ENCODE results near the gene SLC17A2. TPM values are rescaled to one million over a fixed set of nuclear protein-coding genes. Genes with fewer than 3 reads are reported as not detected.
"Not testable (repeated sequence)": the region's sequence is repeated elsewhere in the genome, so short reads cannot be mapped to it uniquely, and the experiment has no call there.

Gene SLC17A2
- total RNA-seq, 5 donors from 2014 or later (not counting 1 experiment from before 2014, with no cell fraction given) = not detected

DNA sequence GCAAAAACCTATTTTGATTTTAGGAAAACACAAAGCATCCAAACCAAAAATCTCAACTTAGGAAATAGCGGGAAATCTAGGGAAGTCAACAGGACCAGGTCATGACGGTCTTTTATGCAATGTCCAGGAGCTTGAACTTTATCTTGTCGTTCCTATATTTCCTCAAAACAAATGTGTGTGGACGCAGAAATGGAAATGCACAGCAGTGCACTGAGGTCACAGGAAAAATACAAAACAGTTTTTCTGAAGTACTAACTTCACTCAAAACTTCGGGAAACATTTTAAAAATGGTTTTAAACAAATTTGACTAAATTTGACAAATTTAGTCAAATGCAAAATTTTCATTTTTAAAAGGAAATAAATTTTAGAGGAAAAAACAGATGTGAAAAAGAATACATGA lies 5.5 kb upstream of the SLC17A2 start:
- Histone ChIP-seq H3K36me3 (ENCODE audit: control insufficient read depth in 2 of 2, extremely low read depth in 1 of 2, insufficient read depth in 1 of 2, low read length in 1 of 2) (no peaks in the 10 kb centered on the region), H3K27me3 (replicated peaks in 1 of 2; ENCODE audit: control insufficient read depth in 2 of 2, extremely low read depth in 1 of 2, insufficient read depth in 2 of 2, low read length in 1 of 2) (peaks cover 0 to 3% of the 10 kb centered on the region in 2 experiments), H3K9me3 (no peaks in the 10 kb centered on the region), H3K4me1 (ENCODE audit: control insufficient read depth in 1 of 2, extremely low read depth in 1 of 2, insufficient read depth in 2 of 2, low read length in 2 of 2) (no peaks in the 10 kb centered on the region), H3K27ac (ENCODE audit: low read length) (no peak overlapping the region), H3K4me3 (ENCODE audit: control insufficient read depth in 1 of 2, extremely low read depth in 1 of 2, low read length in 1 of 2) (no peak overlapping the region)
- H3K9me3 Mint-ChIP-seq = no peaks in the 10 kb centered on the region
- H3K4me3 Mint-ChIP-seq = no peak overlapping the region
- H3K27me3 Mint-ChIP-seq = peaks cover 4 to 5% of the 10 kb centered on the region in 2 donors
- no peaks in the 10 kb centered on the region for H3K36me3 Mint-ChIP-seq
- DNase-seq (no peak), ATAC-seq (replicated peaks in 1 of 4) (no peak)
- CTCF ChIA-PET = no interaction called here
- 96% methylated on average over 3 of the region's 5 CpGs for WGBS (ENCODE audit: insufficient coverage)
- no peak overlapping the region for H3K27ac Mint-ChIP-seq
- POLR2A ChIA-PET = no interaction called here
- no peaks in the 10 kb centered on the region for H3K4me1 Mint-ChIP-seq

DNA sequence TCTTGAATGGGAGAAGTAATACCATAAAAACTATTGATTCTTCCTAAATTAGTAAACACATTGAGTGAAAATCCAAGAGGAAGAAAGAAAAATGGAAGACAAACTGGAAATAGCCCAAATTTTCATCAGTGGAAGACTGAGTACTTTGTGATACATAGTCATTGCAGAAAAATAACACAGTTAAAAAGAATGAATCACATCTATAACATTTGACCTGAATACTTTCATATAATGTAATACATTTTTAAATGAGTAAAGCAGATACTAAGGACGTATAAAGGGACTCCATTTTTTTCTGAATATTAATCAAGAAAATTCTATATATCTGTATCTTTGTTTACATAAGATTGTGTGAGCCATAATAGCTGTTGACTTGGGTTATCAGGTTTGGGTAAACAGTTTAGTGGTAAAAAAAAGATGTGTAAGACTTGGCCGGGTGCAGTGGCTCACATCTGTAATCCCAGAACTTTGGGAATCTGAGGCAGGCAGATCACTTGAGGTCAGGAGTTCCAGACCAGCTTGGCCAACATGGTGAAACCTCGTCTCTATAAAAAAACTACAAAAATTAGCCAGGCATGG lies 4.3 kb upstream of the SLC17A2 start:
- Histone ChIP-seq H3K4me1 (ENCODE audit: control insufficient read depth in 1 of 2, extremely low read depth in 1 of 2, insufficient read depth in 2 of 2, low read length in 2 of 2) (no peaks in the 10 kb centered on the region), H3K4me3 (ENCODE audit: control insufficient read depth in 1 of 2, extremely low read depth in 1 of 2, low read length in 1 of 2) (no peak overlapping the region), H3K27ac (ENCODE audit: low read length) (no peak overlapping the region), H3K9me3 (no peaks in the 10 kb centered on the region), H3K36me3 (ENCODE audit: control insufficient read depth in 2 of 2, extremely low read depth in 1 of 2, insufficient read depth in 1 of 2, low read length in 1 of 2) (no peaks in the 10 kb centered on the region), H3K27me3 (replicated peaks in 1 of 2; ENCODE audit: control insufficient read depth in 2 of 2, extremely low read depth in 1 of 2, insufficient read depth in 2 of 2, low read length in 1 of 2) (peaks cover 0 to 3% of the 10 kb centered on the region in 2 experiments)
- no peak for ATAC-seq (replicated peaks in 1 of 4)
- POLR2A ChIA-PET = no interaction called here
- Mint-ChIP-seq H3K9me3 (no peaks in the 10 kb centered on the region), H3K27ac (no peak overlapping the region), H3K4me1 (no peaks in the 10 kb centered on the region), H3K27me3 (peaks cover 4 to 5% of the 10 kb centered on the region in 2 donors), H3K4me3 (no peak overlapping the region), H3K36me3 (no peaks in the 10 kb centered on the region)
- CTCF ChIA-PET = interaction anchor here in 1 of 2 donors (0.6 kb wide), 1 partner anchor 561 kb away, joined by 5 read pairs; no protein-coding TSS in a partner anchor
- DNase-seq = no peak
- WGBS (ENCODE audit: insufficient coverage) = no CpG with 5 or more reads among the region's 3 CpGs

DNA sequence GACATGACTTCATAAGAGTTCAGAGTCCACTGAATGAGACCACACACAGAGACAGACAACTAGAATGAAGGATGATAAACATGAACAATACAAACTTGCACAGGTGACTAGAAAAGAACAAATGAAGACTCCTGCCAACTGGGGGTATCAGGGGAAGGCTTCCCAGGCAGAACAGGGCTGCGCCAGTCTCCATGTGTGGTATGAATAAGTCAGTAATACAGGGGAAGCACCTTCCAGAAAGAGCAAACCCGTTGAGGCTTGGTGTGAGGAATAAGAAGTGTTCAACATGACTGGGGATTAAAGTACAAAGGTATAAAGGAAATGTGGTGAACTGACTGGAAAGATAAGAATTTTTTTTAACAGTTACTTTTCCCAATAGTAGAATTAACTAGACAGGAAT lies 3.7 kb upstream of the SLC17A2 start:
- Mint-ChIP-seq H3K27ac (no peak overlapping the region), H3K36me3 (no peaks in the 10 kb centered on the region), H3K4me3 (no peak overlapping the region), H3K4me1 (no peaks in the 10 kb centered on the region), H3K27me3 (peaks cover 4 to 5% of the 10 kb centered on the region in 2 donors), H3K9me3 (no peaks in the 10 kb centered on the region)
- Histone ChIP-seq H3K36me3 (ENCODE audit: control insufficient read depth in 2 of 2, extremely low read depth in 1 of 2, insufficient read depth in 1 of 2, low read length in 1 of 2) (no peaks in the 10 kb centered on the region), H3K4me3 (ENCODE audit: control insufficient read depth in 1 of 2, extremely low read depth in 1 of 2, low read length in 1 of 2) (no peak overlapping the region), H3K27me3 (replicated peaks in 1 of 2; ENCODE audit: control insufficient read depth in 2 of 2, extremely low read depth in 1 of 2, insufficient read depth in 2 of 2, low read length in 1 of 2) (peaks cover 0 to 3% of the 10 kb centered on the region in 2 experiments), H3K4me1 (ENCODE audit: control insufficient read depth in 1 of 2, extremely low read depth in 1 of 2, insufficient read depth in 2 of 2, low read length in 2 of 2) (no peaks in the 10 kb centered on the region), H3K9me3 (no peaks in the 10 kb centered on the region), H3K27ac (ENCODE audit: low read length) (no peak overlapping the region)
- ChIA-PET CTCF (no interaction called here), POLR2A (no interaction called here)
- DNase-seq = no peak
- 83% methylated on average over 1 of the region's 2 CpGs for WGBS (ENCODE audit: insufficient coverage)
- ATAC-seq (replicated peaks in 1 of 4) = no peak

DNA sequence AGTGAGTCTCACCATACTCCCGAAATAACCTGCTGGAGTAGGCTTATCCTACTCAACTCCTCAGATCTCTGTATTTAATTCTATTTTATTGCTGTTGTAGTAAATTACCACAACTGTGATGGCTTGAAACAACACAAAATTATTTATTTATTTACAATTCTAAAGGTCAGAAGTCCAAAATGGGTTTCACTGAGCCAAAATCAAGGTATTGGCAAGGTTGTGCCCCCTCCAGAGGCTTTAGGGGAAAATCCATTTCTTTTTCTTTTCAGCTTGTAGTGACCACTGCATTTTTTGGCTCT lies 869 bp upstream of the SLC17A2 start:
- H3K4me1 ChIP-seq (ENCODE audit: control insufficient read depth in 1 of 2, extremely low read depth in 1 of 2, insufficient read depth in 2 of 2, low read length in 2 of 2) = no peaks in the 10 kb centered on the region
- no peak overlapping the region for H3K27ac ChIP-seq (ENCODE audit: low read length)
- H3K9me3 ChIP-seq = no peaks in the 10 kb centered on the region
- DNase-seq (no peak), ATAC-seq (replicated peaks in 1 of 4) (no peak)
- Mint-ChIP-seq H3K27me3 (peaks cover 4 to 5% of the 10 kb centered on the region in 2 donors), H3K4me1 (no peaks in the 10 kb centered on the region), H3K27ac (no peak overlapping the region), H3K9me3 (no peaks in the 10 kb centered on the region), H3K4me3 (no peak overlapping the region), H3K36me3 (no peaks in the 10 kb centered on the region)
- peaks cover 0 to 3% of the 10 kb centered on the region in 2 experiments for H3K27me3 ChIP-seq (replicated peaks in 1 of 2; ENCODE audit: control insufficient read depth in 2 of 2, extremely low read depth in 1 of 2, insufficient read depth in 2 of 2, low read length in 1 of 2)
- WGBS (ENCODE audit: insufficient coverage) = no CpG with 5 or more reads among the region's 1 CpG
- H3K4me3 ChIP-seq (ENCODE audit: control insufficient read depth in 1 of 2, extremely low read depth in 1 of 2, low read length in 1 of 2) = no peak overlapping the region
- no peaks in the 10 kb centered on the region for H3K36me3 ChIP-seq (ENCODE audit: control insufficient read depth in 2 of 2, extremely low read depth in 1 of 2, insufficient read depth in 1 of 2, low read length in 1 of 2)
- ChIA-PET CTCF (no interaction called here), POLR2A (no interaction called here)

DNA sequence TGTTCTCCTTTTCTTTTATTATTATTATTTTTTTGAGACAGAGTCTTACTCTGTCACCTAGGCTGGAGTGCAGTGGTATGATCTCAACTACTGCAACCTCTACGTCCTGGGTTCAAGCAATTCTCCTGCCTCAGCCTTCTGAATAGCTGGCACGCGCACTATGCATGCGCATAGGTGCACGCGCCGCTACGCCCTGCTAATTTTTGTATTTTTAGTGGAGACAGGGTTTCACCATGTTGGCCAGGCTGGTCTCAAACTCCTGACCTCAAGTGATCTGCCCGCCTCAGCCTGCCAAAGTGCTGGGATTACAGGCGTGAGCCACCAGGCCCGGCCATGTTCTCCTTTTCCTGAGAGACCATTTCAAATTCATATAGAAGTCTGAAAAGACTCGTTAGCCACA lies 706 bp downstream of the SLC17A2 start:
- H3K9me3 ChIP-seq; H3K4me3 ChIP-seq (ENCODE audit: control insufficient read depth in 1 of 2, extremely low read depth in 1 of 2, low read length in 1 of 2); POLR2A ChIA-PET; ATAC-seq (replicated peaks in 1 of 4); H3K27ac Mint-ChIP-seq; H3K27ac ChIP-seq (ENCODE audit: low read length); H3K9me3 Mint-ChIP-seq; H3K27me3 ChIP-seq (replicated peaks in 1 of 2; ENCODE audit: control insufficient read depth in 2 of 2, extremely low read depth in 1 of 2, insufficient read depth in 2 of 2, low read length in 1 of 2); H3K4me1 ChIP-seq (ENCODE audit: control insufficient read depth in 1 of 2, extremely low read depth in 1 of 2, insufficient read depth in 2 of 2, low read length in 2 of 2); H3K27me3 Mint-ChIP-seq; H3K4me1 Mint-ChIP-seq; CTCF ChIA-PET; DNase-seq; H3K36me3 ChIP-seq (ENCODE audit: control insufficient read depth in 2 of 2, extremely low read depth in 1 of 2, insufficient read depth in 1 of 2, low read length in 1 of 2); H3K4me3 Mint-ChIP-seq; H3K36me3 Mint-ChIP-seq: not testable (repeated sequence)
- WGBS (ENCODE audit: insufficient coverage) = 94% methylated on average over 7 of the region's 12 CpGs

DNA sequence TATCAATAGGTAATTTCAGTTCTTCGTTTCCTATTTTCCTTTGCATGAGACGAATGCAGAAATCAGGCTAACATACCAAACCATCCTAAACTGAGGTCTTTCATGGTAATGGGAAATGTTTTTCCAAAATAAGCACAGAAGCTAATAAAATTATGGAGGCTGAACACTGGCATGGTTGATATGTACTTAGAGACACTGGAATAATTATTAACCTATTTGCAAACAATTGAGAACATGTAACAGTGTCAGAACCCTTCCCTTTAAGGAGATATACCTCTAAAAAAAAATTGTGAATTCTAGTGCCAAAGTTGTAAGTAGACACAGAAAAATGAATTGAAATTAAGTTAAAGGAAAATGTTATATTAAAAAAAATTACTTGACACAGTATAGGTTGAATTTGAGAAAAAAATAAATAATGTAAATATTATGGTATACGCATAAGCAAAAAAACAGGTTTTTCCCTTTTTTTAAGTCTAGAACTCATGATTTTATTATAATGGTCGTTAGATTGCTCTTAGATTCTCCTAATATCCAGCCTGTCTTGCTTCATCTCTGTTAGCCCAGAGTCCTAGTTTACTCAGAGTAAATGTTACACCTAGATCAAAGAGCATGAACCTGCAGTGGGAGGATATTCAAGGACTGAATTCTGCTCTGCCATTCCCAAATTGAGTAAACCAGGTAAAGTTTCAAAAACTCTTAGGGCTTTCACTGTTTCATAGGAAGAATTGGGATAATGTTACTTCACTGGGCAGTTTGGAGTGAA lies 1.7 kb downstream of the SLC17A2 start:
- DNase-seq (no peak), ATAC-seq (replicated peaks in 1 of 4) (no peak)
- no CpG with 5 or more reads among the region's 4 CpGs for WGBS (ENCODE audit: insufficient coverage)
- H3K27me3 ChIP-seq (replicated peaks in 1 of 2; ENCODE audit: control insufficient read depth in 2 of 2, extremely low read depth in 1 of 2, insufficient read depth in 2 of 2, low read length in 1 of 2) = no peaks in the 10 kb centered on the region
- H3K27ac ChIP-seq (ENCODE audit: low read length) = no peak overlapping the region
- H3K4me3 ChIP-seq (ENCODE audit: control insufficient read depth in 1 of 2, extremely low read depth in 1 of 2, low read length in 1 of 2) = no peak overlapping the region
- no peaks in the 10 kb centered on the region for H3K36me3 ChIP-seq (ENCODE audit: control insufficient read depth in 2 of 2, extremely low read depth in 1 of 2, insufficient read depth in 1 of 2, low read length in 1 of 2)
- Mint-ChIP-seq H3K9me3 (no peaks in the 10 kb centered on the region), H3K27me3 (peaks cover 2 to 3% of the 10 kb centered on the region in 2 donors), H3K36me3 (no peaks in the 10 kb centered on the region), H3K27ac (no peak overlapping the region), H3K4me1 (no peaks in the 10 kb centered on the region), H3K4me3 (no peak overlapping the region)
- CTCF ChIA-PET = interaction anchor here (0.6 to 1.6 kb wide), 2 partner anchors 140 to 347 kb away, joined by 3 read pairs; no protein-coding TSS in a partner anchor
- H3K9me3 ChIP-seq = no peaks in the 10 kb centered on the region
- no peaks in the 10 kb centered on the region for H3K4me1 ChIP-seq (ENCODE audit: control insufficient read depth in 1 of 2, extremely low read depth in 1 of 2, insufficient read depth in 2 of 2, low read length in 2 of 2)
- POLR2A ChIA-PET = interaction anchor here in 1 of 2 donors (0.6 kb wide), 1 partner anchor 53 kb away, joined by 3 read pairs; no protein-coding TSS in a partner anchor
